IMR-90 (cell line): ENCODE data around the gene IL17A. TPM values are rescaled to one million over a fixed set of nuclear protein-coding genes. Genes with fewer than 3 reads are reported as not detected.

ENCODE experiments used
- ATAC-seq: fragments of 200-7000 bp; cut with Tn5 transposase; 2 replicates; pipeline ENCODE4 v1.9.1; 2020; ENCODE audit warnings: low read depth, mild to moderate bottlenecking, moderate library complexity
- BruUV-seq: library from RNA; stranded (reverse); fragments of 400-500 nt; replicated peaks from 2 replicates; lab custom pipeline; 2021; lab: Mats Ljungman, UMichigan
- CTCF ChIA-PET: fragments of 300-600 bp; formaldehyde crosslinking; extraction: SDS; loops from one replicate; lab custom pipeline; 2021; ENCODE audit warnings: antibody characterized with exemption; lab: Yijun Ruan, JAX
- POLR2A ChIA-PET: fragments of 300-600 bp; sonication (Branson Sonifier 250); formaldehyde crosslinking; loops from one replicate; lab custom pipeline; 2022; ENCODE audit warnings: antibody characterized with exemption; ENCODE audit not compliant: unreplicated experiment; lab: Charles Lee
- DNase-seq: peaks from one replicate; pipeline ENCODE4 v3.0.0; 2013
- H2AFZ ChIP-seq: replicated peaks from 2 replicates; pipeline ENCODE3; 2013; ENCODE audit warnings: low read length, mild to moderate bottlenecking; ENCODE audit not compliant: poor library complexity
- H2AK5ac ChIP-seq: 2 replicates; pipeline ENCODE4 v1.6.1; 2013; ENCODE audit warnings: low read depth, low read length, inconsistent platforms
- H2AK9ac ChIP-seq: replicated peaks from 2 replicates; pipeline ENCODE3; 2013; ENCODE audit warnings: mild to moderate bottlenecking, low read depth, low read length, moderate library complexity; ENCODE audit not compliant: poor library complexity
- H2BK120ac ChIP-seq: 2 replicates; pipeline ENCODE4 v1.6.1; 2013; ENCODE audit warnings: low read depth, low read length, inconsistent platforms
- H2BK15ac ChIP-seq: 3 replicates; pipeline ENCODE4 v1.6.1; 2013; ENCODE audit warnings: low read depth, low read length, inconsistent platforms
- H2BK20ac ChIP-seq: 2 replicates; pipeline ENCODE4 v1.6.1; 2013; ENCODE audit warnings: low read depth, mild to moderate bottlenecking, inconsistent platforms, low read length, moderate library complexity
- H2BK5ac ChIP-seq: 2 replicates; pipeline ENCODE4 v1.6.1; 2013; ENCODE audit warnings: mild to moderate bottlenecking, low read depth, low read length, inconsistent platforms; ENCODE audit not compliant: poor library complexity, severe bottlenecking
- H3K14ac ChIP-seq: replicated peaks from 2 replicates; pipeline ENCODE4 v1.6.1; 2013; ENCODE audit warnings: low read depth, low read length, inconsistent platforms
- H3K18ac ChIP-seq: 2 replicates; pipeline ENCODE4 v1.6.1; 2013; ENCODE audit warnings: low read depth, low read length, control low read depth
- H3K23ac ChIP-seq: 2 replicates; pipeline ENCODE4 v1.6.1; 2013; ENCODE audit warnings: low read depth, low read length, inconsistent platforms
- H3K27ac ChIP-seq: 2 replicates; pipeline ENCODE4 v1.5.1; 2013; ENCODE audit warnings: mild to moderate bottlenecking, control low read depth, low read length; ENCODE audit not compliant: insufficient read depth
- H3K27me3 ChIP-seq: 2 replicates; pipeline ENCODE4 v1.6.1; 2013; ENCODE audit warnings: low read length; ENCODE audit not compliant: control insufficient read depth, insufficient read depth
- H3K36me3 ChIP-seq: 2 replicates; pipeline ENCODE4 v1.6.1; 2013; ENCODE audit warnings: low read length, mixed read lengths; ENCODE audit not compliant: control insufficient read depth, insufficient read depth
- H3K4ac ChIP-seq: 2 replicates; pipeline ENCODE4 v1.6.1; 2013; ENCODE audit warnings: low read depth, low read length, inconsistent platforms
- H3K4me1 ChIP-seq: 2 replicates; pipeline ENCODE4 v1.6.1; 2013; ENCODE audit warnings: low read length, mixed read lengths; ENCODE audit not compliant: control insufficient read depth, insufficient read depth
- H3K4me2 ChIP-seq: 2 replicates; pipeline ENCODE4 v1.6.1; 2013; ENCODE audit warnings: low read depth, mild to moderate bottlenecking, control low read depth, low read length, moderate library complexity
- H3K4me3 ChIP-seq: 2 replicates; pipeline ENCODE4 v1.5.1; 2013; ENCODE audit warnings: low read depth, mild to moderate bottlenecking, control low read depth, low read length, moderate library complexity; ENCODE audit not compliant: insufficient read depth
- H3K56ac ChIP-seq: 2 replicates; pipeline ENCODE4 v1.6.1; 2013; ENCODE audit warnings: low read length, inconsistent platforms; ENCODE audit not compliant: insufficient read depth; ENCODE audit errors: extremely low read depth
- H3K79me1 ChIP-seq, 2 experiments: 2 replicates each; pipeline ENCODE4 v1.6.1; 2013; ENCODE audit warnings: low read length in 2 of 2, inconsistent platforms in 1 of 2, low read depth in 1 of 2
- H3K9ac ChIP-seq: 2 replicates; pipeline ENCODE4 v1.6.1; 2013; ENCODE audit warnings: low read depth, low read length, control low read depth
- H3K9me1 ChIP-seq: 2 replicates; pipeline ENCODE4 v1.6.1; 2013; ENCODE audit warnings: low read length, inconsistent platforms; ENCODE audit not compliant: insufficient read depth
- H3K9me3 ChIP-seq: 2 replicates; pipeline ENCODE4 v1.6.1; 2013; ENCODE audit warnings: low read length; ENCODE audit not compliant: control insufficient read depth, insufficient read depth
- H4K20me1 ChIP-seq: 2 replicates; pipeline ENCODE4 v1.6.1; 2013; ENCODE audit warnings: low read length, inconsistent platforms; ENCODE audit not compliant: insufficient read depth
- H4K5ac ChIP-seq: 2 replicates; pipeline ENCODE4 v1.6.1; 2013; ENCODE audit warnings: mild to moderate bottlenecking, low read depth, low read length, control low read depth
- H4K8ac ChIP-seq, 2 experiments: 2 replicates each; pipeline ENCODE4 v1.6.1; 2013; ENCODE audit warnings: low read depth in 2 of 2, low read length in 2 of 2, control low read depth in 1 of 2, inconsistent platforms in 1 of 2
- H4K91ac ChIP-seq: 2 replicates; pipeline ENCODE4 v1.6.1; 2013; ENCODE audit warnings: low read depth, low read length, inconsistent platforms; ENCODE audit not compliant: insufficient read depth
- CTCF ChIP-seq: conservative IDR thresholded peaks from 2 replicates; pipeline ENCODE4 v1.5.1; 2012; ENCODE audit warnings: mild to moderate bottlenecking, low read depth, low read length, improper control_type of control experiment
- ELK1 ChIP-seq: fragments of 150-350 bp; IDR thresholded peaks from 2 replicates; pipeline ENCODE4 v1.6.1; 2016; ENCODE audit warnings: low read depth, mild to moderate bottlenecking, low read length, moderate library complexity, borderline replicate concordance
- FOS ChIP-seq: fragments of 150-350 bp; IDR thresholded peaks from 2 replicates; pipeline ENCODE4 v1.6.1; 2016; ENCODE audit warnings: low read depth, low read length
- MAFK ChIP-seq: IDR thresholded peaks from 2 replicates; pipeline ENCODE4 v1.6.1; 2012; ENCODE audit warnings: low read depth, low read length, improper control_type of control experiment
- MAZ ChIP-seq: IDR thresholded peaks from 2 replicates; pipeline ENCODE4 v1.6.1; 2012; ENCODE audit warnings: low read depth, mild to moderate bottlenecking, low read length, improper control_type of control experiment, moderate library complexity, borderline replicate concordance
- MXI1 ChIP-seq: IDR thresholded peaks from 2 replicates; pipeline ENCODE4 v1.6.1; 2012; ENCODE audit warnings: low read depth, mild to moderate bottlenecking, low read length, moderate library complexity, borderline replicate concordance
- RFX5 ChIP-seq: IDR thresholded peaks from 2 replicates; pipeline ENCODE4 v1.8.0; 2012; ENCODE audit warnings: low read depth, mild to moderate bottlenecking, low read length, moderate library complexity
- SMC3 ChIP-seq: fragments of 150-350 bp; IDR thresholded peaks from 2 replicates; pipeline ENCODE4 v1.6.1; 2016; ENCODE audit warnings: low read depth, mild to moderate bottlenecking, antibody characterized with exemption, low read length, moderate library complexity
- WGBS, 2 experiments: methylation state at CpG; one replicate each; pipeline versions ENCODE4 v1.1.5 to v1.1.7; 2013; ENCODE audit warnings: missing lambda C conversion rate in 2 of 2; ENCODE audit not compliant: insufficient read length in 1 of 2; ENCODE audit errors: extremely low coverage in 2 of 2; 5-methylcytosine and 5-hydroxymethylcytosine counted together
- dilution Hi-C: fragments of 300-500 bp; cut with HindIII; formaldehyde crosslinking; loops from one replicate; pipeline ENCODE4 v1.14.3; 2018; ENCODE audit warnings: low sequenced_read_pairs; ENCODE audit not compliant: unreplicated experiment
- in situ Hi-C: fragments of 300-500 bp; cut with MboI; formaldehyde crosslinking; loops from 3 replicates; pipeline ENCODE4 v1.14.3; 2019; ENCODE audit warnings: low sequenced_read_pairs, inconsistent platforms, mixed read lengths
- intact Hi-C: fragments of 100-400 bp; cut with micrococcal nuclease; formaldehyde crosslinking; loops from 2 replicates; pipeline ENCODE4 v1.10.0; 2022
- polyA plus RNA-seq, 3 experiments: library from polyadenylated mRNA; depleted of rRNA; stranded (reverse); fragments of >200 nt; gene quantifications; 2 replicates each; pipeline ENCODE4 v1.2.3, GENCODE V29; 2012; ENCODE audit warnings: low replicate concordance in 1 of 3
- total RNA-seq: library from RNA; depleted of rRNA; stranded (reverse); fragments of >200 nt; gene quantifications from 2 replicates; pipeline ENCODE4 v1.2.3, GENCODE V29; 2012

The IL17A gene
- total and polyA plus RNA-seq, 2 of the 4 experiments (the other 2 are of a cell fraction) = not detected

- intact Hi-C loops = no loop called here
- Histone ChIP-seq H4K8ac (no peak overlapping the region), H3K36me3 (no peaks in the 10 kb centered on the region), H3K4me2 (no peak overlapping the region), H3K27me3 (peaks cover 3% of the 10 kb centered on the region; the same call in 1 of the 2 replicates), H3K56ac (no peak overlapping the region), H3K23ac (no peak overlapping the region), H2BK20ac (no peak overlapping the region), H3K9me3 (no peaks in the 10 kb centered on the region), H3K4me3 (no peak overlapping the region), H2AFZ (no peak overlapping the region), H3K27ac (no peak overlapping the region), H3K9ac (no peak overlapping the region), H2BK120ac (no peak overlapping the region), H2AK5ac (no peak overlapping the region), H4K91ac (no peak overlapping the region), H4K5ac (no peak overlapping the region), H3K14ac (no peak overlapping the region), H3K79me1 (no peaks in the 10 kb centered on the region), H2AK9ac (no peak overlapping the region), H4K20me1 (no peaks in the 10 kb centered on the region), H2BK15ac (no peak overlapping the region), H2BK5ac (no peak overlapping the region), H3K4me1 (no peaks in the 10 kb centered on the region), H3K4ac (no peak overlapping the region), H3K9me1 (no peaks in the 10 kb centered on the region), H3K18ac (no peak overlapping the region)
- ChIA-PET POLR2A (no interaction called here), CTCF (no interaction called here)
- in situ Hi-C loops = no loop called here
- BruUV-seq = no TSS peak
- WGBS, 2 experiments = no CpG with 5 or more reads among the region's 3 CpGs
- no peak for ATAC-seq
- dilution Hi-C loops = no loop called here
- TF ChIP-seq RFX5 (no peak), MAFK (no peak), MXI1 (no peak), CTCF (no peak), SMC3 (no peak), ELK1 (no peak), FOS (no peak), MAZ (no peak)
- no peak for DNase-seq
These were observed 4.2 kb downstream of the IL17A start for GRCh38 chr6:52190409-52190808.
